Motor neuron (in vitro differentiated cells): Measurements from ENCODE around the gene CCNL1. TPM values are rescaled to one million over a fixed set of nuclear protein-coding genes. Genes with fewer than 3 reads are reported as not detected.

Experiments used
- ATAC-seq, 8 experiments: fragments of 200-7000 bp; cut with Tn5 transposase; replicated peaks in 6 of 8; 2 replicates each; pipeline ENCODE4 v1.8.0; 2021; ENCODE audit warnings: mild to moderate bottlenecking in 8 of 8, moderate library complexity in 8 of 8
- H3K27ac ChIP-seq, 2 donors: fragments of 250-450 bp; sonication (Bioruptor Pico); 2 replicates each; pipeline ENCODE4 v1.9.0; 2021; ENCODE audit warnings: antibody characterized with exemption in 2 of 2, mild to moderate bottlenecking in 2 of 2, moderate library complexity in 1 of 2
- H3K4me1 ChIP-seq, 2 donors: fragments of 250-450 bp; sonication (Bioruptor Pico); replicated peaks in 1 of 2; 2 replicates each; pipeline ENCODE4 v1.6.1; 2021; ENCODE audit warnings: antibody characterized with exemption in 2 of 2, mild to moderate bottlenecking in 2 of 2, moderate library complexity in 1 of 2
- H3K4me3 ChIP-seq, 5 donors: fragments of 250-450 bp; sonication (Bioruptor Pico); 2 replicates each; pipeline ENCODE4 v1.9.0; 2021; ENCODE audit warnings: antibody characterized with exemption in 5 of 5, mild to moderate bottlenecking in 5 of 5, moderate library complexity in 4 of 5
- WGBS, 10 experiments: fragments of 450-650 bp; shearing (Covaris generic); methylation state at CpG; one replicate each; pipeline ENCODE4 v1.0.0; 2022; 5-methylcytosine and 5-hydroxymethylcytosine counted together
- in situ Hi-C, 9 experiments: fragments of 400-800 bp; cut with MboI; loops; one replicate each; pipeline ENCODE4 v1.15.0; 2021; ENCODE audit warnings: low sequenced_read_pairs in 9 of 9, low pct_unique_long_range_greater_than_20kb in 2 of 9; ENCODE audit not compliant: unreplicated experiment in 9 of 9
- total RNA-seq, 8 experiments: library from RNA; unstranded; fragments of 300-600 nt; gene quantifications; 2 replicates each; pipeline versions ENCODE4 v1.2.3 to v1.2.4, GENCODE V29; 2022

Gene CCNL1
- total RNA-seq, 8 experiments from 2014 or later, result 77.6 to 232 (median 114) TPM

GRCh38 chr3:157151151-157151550 is 8.8 kb downstream of the CCNL1 start:
- no peak for ATAC-seq
- 80 to 100% (median 100%) methylated on average over 1 of the region's 1 CpG; no CpG with 5 or more reads in 3 of the 10 experiments for WGBS, 10 experiments
- Histone ChIP-seq H3K27ac (no peak overlapping the region), H3K4me3 (no peak overlapping the region), H3K4me1 (peaks cover 5 to 20% of the 10 kb centered on the region in 2 donors)
- in situ Hi-C loops, result no loop called here

DNA sequence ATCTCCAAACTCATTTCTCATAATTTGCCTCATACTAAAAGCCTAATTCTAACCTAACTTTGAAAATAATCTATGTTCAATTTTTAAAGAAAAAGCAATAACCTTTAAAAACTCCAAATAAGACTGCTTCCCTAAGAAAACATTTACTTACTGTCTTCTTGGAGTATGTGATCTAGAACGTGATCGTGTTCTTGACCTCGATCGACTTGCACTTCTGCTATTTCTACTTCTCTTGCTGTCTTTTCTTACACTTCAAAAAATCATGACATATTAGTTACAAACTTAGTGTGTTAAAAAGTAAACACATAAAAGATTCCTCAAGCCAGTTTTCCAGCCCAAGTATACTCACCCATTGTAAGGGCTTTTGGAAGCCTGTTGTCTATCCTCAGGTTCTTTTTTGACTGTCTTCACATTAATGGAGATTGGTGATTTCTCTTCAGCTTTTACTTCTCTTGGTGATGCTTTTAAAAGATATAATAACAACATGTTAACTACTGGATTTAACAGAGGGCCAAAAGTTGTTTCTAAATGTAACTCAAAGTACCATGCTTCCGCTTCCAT is 10.7 kb downstream of the CCNL1 start:
- no peak overlapping the region for H3K27ac ChIP-seq
- H3K4me3 ChIP-seq, result no peak overlapping the region
- H3K4me1 ChIP-seq, result peaks cover 0 to 2% of the 10 kb centered on the region in 2 donors
- WGBS, 10 experiments, result 80 to 100% (median 97%) methylated on average over 1 to 5 of the region's 5 CpGs; no CpG with 5 or more reads in 1 of the 10 experiments
- in situ Hi-C loops, result loop anchor here in 2 of 9 experiments (25.0 kb wide), 2 partner anchors 987 to 1012 kb away; no protein-coding TSS in a partner anchor
- no peak for ATAC-seq

DNA sequence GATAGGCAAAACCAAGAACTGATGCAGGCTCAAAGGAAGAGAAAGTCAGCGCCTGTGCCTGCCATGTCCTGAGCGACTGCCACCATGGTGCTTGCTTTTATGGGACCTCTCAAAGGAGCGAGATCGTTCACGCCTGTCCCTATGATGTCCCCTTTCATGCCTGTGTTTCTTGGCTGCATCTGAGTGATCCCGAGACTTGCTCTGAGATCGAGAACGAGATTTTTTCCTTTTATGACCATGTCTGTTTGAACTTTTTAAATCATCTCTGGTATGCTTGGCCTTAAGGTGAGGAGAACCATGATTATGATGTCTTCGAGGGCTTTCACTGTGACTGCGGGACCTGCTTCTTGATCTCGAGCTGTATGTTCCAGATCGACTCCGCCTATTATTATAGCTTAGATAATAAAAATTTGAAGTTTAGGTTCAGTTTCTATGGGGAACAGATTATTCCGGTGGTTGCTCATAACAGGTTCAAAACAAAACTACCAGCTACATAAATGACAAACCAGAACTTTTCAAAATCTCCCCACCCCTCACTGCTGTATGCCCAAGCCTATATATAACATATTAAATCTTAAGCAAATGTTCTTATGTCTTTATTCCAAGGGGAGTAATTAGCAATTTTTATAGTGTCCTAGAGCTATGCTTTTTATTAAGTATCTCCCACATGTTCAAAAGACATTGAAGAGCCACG is 11.6 kb downstream of the CCNL1 start:
- Histone ChIP-seq H3K4me1 (no peaks in the 10 kb centered on the region), H3K27ac (no peak overlapping the region), H3K4me3 (no peak overlapping the region)
- WGBS, 10 experiments, result 78 to 100% (median 98%) methylated on average over 1 to 15 of the region's 15 CpGs
- no peak for ATAC-seq
- in situ Hi-C loops, result loop anchor here in 2 of 9 experiments (25.0 kb wide), 2 partner anchors 986 to 1011 kb away; no protein-coding TSS in a partner anchor

DNA sequence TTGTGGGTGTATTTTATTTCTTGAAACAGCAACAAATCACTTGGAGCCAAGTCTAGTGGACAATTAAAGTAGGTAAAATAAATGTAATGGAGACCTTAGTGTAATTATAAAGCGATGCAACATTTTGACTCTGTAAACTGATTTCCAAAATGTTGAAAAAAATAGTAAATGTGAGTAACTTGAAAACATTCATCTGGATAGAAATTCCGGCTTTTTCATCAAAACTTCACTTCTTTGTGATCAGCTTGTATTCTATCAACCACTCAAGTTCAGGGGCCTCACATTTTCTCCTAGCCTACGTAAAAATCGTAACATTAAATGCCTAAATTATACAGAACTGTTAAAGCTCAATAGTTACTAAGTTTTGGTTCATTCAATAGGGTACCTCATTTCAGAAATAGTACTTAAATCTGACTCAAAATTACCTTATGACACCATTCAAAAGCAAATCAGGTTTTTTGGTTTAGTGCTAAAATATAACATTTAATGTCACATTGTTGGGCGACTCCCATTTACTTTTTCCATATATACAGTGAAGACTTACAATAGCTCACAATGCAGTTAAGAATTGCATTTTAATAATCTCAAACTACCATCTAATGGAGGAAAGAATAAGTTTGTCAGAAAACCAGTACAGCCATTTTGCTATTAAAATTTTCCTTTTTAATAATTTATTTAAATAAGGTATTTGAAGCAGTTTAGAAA is 12.7 kb downstream of the CCNL1 start:
- no peak overlapping the region for H3K4me3 ChIP-seq
- H3K27ac ChIP-seq, result no peak overlapping the region
- H3K4me1 ChIP-seq, result no peaks in the 10 kb centered on the region
- in situ Hi-C loops, result loop anchor here in 2 of 9 experiments (25.0 kb wide), 2 partner anchors 985 to 1010 kb away; no protein-coding TSS in a partner anchor
- no peak for ATAC-seq
- WGBS, 10 experiments, result 89 to 100% (median 97%) methylated on average over 4 to 5 of the region's 5 CpGs

GRCh38 chr3:157145606-157146322 is 14.2 kb downstream of the CCNL1 start:
- no peak overlapping the region for H3K4me3 ChIP-seq
- in situ Hi-C loops, result loop anchor here in 2 of 9 experiments (25.0 kb wide), 2 partner anchors 983 to 1008 kb away; no protein-coding TSS in a partner anchor
- peak in 3 of 8 experiments; percentile 1 to 2 (median 1) for ATAC-seq
- H3K4me1 ChIP-seq, result no peaks in the 10 kb centered on the region
- no peak overlapping the region for H3K27ac ChIP-seq
- 50 to 100% (median 90%) methylated on average over 1 to 2 of the region's 2 CpGs; no CpG with 5 or more reads in 2 of the 10 experiments for WGBS, 10 experiments

DNA sequence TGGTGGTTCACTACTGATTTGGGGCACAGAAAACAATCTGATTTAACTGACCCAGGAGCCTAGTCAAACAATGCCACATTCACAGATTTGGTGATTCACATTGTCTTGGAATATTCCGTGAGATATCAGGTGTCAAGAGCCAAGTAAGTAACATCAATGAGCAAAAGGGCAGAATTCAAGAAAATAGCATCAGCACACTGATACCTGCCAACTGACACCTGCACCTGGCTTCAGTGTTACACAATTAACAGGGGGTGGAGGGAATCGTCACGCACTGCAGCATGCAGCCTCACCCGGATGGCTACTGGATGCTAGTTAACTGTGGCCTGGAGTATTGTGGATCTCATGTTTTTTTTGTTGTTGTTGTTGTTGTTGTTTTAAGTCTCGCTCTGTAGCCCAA is 17.6 kb downstream of the CCNL1 start:
- peaks cover under 1% of the 10 kb centered on the region in 2 donors for H3K4me1 ChIP-seq
- no peak overlapping the region for H3K4me3 ChIP-seq
- ATAC-seq, result peak in 1 of 8 experiments; percentile 9
- no peak overlapping the region for H3K27ac ChIP-seq
- in situ Hi-C loops, result loop anchor here in 2 of 9 experiments (25.0 kb wide), 2 partner anchors 980 to 1005 kb away; no protein-coding TSS in a partner anchor
- WGBS, 10 experiments, result 71 to 100% (median 93%) methylated on average over 1 to 4 of the region's 5 CpGs; no CpG with 5 or more reads in 3 of the 10 experiments

DNA sequence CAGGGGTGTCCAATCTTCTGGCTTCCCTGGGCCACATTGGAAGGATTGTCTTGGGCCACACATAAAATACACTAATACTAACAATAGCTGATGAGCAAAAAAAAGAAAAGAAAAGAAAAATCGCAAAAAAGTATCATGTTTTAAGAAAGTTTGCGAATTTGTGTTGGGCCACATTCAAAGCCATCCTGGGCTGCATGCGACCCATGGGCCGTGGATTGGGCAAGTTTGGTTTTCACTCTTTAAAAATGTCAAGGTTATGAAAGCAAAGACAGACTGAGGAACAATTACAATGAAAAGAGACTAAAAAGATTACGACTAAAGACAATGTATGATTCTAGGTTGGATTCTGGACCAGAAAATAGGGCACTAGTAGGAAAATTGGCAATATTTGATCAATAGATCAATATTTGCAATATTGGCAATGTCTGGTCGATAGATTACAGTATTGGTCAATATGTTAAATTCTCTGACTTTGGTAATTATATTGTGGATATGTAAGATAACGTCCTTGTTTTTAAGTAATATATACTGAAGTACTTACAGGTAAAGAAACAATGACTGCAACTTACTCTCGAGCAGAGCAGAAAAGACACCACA is 19.9 kb downstream of the CCNL1 start:
- no peak overlapping the region for H3K27ac ChIP-seq
- in situ Hi-C loops, result loop anchor here in 2 of 9 experiments (25.0 kb wide), 2 partner anchors 978 to 1003 kb away; no protein-coding TSS in a partner anchor
- no peak overlapping the region for H3K4me3 ChIP-seq
- peaks cover 11 to 12% of the 10 kb centered on the region in 2 donors for H3K4me1 ChIP-seq
- ATAC-seq, result no peak
- WGBS, 10 experiments, result 64 to 90% (median 82%) methylated on average over 7 to 8 of the region's 8 CpGs

DNA sequence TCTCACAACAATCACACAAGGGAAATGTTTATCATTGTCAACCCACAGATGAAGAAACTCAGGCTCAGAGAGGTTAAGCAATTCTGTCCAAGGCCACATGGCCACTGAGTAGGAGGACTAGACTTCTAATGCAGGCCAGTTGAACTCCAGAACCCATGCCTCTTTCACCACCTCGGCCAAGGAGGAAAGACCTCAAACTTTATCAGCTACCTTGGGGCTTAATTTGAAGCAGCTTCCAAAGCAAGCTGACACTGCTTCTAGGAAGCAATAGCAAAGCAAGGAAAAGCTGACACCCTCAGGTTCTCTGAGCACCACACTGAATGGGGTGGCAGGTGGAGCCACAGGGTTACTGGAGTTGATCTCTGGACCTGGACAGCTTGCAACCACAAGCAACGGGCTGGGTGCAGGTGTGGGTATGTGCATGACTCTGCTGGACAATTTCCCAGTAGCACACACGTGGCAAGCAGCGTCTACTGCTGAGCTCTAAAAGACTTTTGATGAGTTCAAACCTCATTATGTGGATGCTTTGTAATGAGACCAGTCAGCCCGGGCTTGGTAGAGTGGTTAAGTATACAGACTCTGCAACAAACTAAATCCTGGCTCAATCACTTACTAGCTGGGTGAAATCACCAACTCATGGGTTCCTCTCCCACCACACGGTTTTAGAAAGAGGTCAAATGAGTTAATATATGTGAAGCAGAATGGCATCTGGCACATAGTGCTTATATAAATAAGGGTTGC is 23.1 kb downstream of the CCNL1 start:
- WGBS, 10 experiments, result 8 to 100% (median 40%) methylated on average over 1 to 4 of the region's 6 CpGs; no CpG with 5 or more reads in 1 of the 10 experiments
- ATAC-seq, result peak in 4 of 8 experiments; percentile 2 to 51 (median 15)
- Histone ChIP-seq H3K4me1 (peaks cover 17% of the 10 kb centered on the region in 2 donors), H3K27ac (no peak overlapping the region), H3K4me3 (no peak overlapping the region)
- in situ Hi-C loops, result loop anchor here in 2 of 9 experiments (25.0 kb wide), 2 partner anchors 975 to 1000 kb away; no protein-coding TSS in a partner anchor

GRCh38 chr3:157135671-157136396 is 24.1 kb downstream of the CCNL1 start:
- no peak overlapping the region for H3K27ac ChIP-seq

DNA sequence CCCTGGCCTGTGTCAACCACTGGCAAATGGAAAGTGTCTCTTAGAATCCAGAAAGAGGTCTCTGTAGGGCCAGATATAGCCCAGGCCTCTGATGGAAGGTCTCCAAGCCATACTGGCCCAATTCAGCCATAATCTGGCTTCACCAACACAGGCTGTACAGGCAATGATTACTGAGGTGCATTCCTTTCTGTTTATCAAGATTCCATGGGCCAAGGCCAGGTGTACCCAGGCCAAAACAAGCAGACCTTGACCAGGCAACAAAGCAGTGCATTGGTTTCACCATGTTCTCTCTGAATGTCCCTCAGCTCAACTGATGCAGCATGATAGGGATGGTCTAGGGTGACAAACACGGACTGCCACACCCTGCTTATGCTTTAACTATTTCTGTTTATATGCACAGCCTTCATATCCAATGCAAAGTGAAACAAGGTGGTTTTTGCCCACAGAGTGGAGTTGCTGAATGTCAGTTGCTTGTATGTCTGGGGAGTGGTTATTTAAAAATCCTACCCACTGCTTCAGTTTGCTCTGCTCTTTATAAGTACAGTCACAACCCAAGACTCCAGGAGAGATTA is 25.2 kb downstream of the CCNL1 start:
- peak in 3 of 8 experiments; percentile 46 to 55 (median 49) for ATAC-seq
- Histone ChIP-seq H3K4me3 (no peak overlapping the region), H3K4me1 (peaks cover 26% of the 10 kb centered on the region in 2 donors), H3K27ac (no peak overlapping the region)
- in situ Hi-C loops, result loop anchor here in 2 of 9 experiments (25.0 kb wide), 2 partner anchors 972 to 997 kb away; no protein-coding TSS in a partner anchor
- 0 to 71% (median 57%) methylated on average over 1 of the region's 1 CpG; no CpG with 5 or more reads in 7 of the 10 experiments for WGBS, 10 experiments

More at GRCh38 chr3:157135671-157136396, 24.1 kb downstream of the CCNL1 start:
- in situ Hi-C loops, result loop anchor here in 2 of 9 experiments (25.0 kb wide), 2 partner anchors 974 to 999 kb away; no protein-coding TSS in a partner anchor
- Histone ChIP-seq H3K4me3 (no peak overlapping the region), H3K4me1 (peaks cover 17% of the 10 kb centered on the region in 2 donors)
- 47 to 90% (median 65%) methylated on average over 2 to 5 of the region's 5 CpGs; no CpG with 5 or more reads in 2 of the 10 experiments for WGBS, 10 experiments
- ATAC-seq, result peak in 6 of 8 experiments; percentile 3 to 83 (median 77)
